Loucy (cell line): Measurements from ENCODE around the gene TDRD12.

Source experiments
- CTCF ChIP-seq: fragments of 200-600 bp; sonication (generic); conservative IDR thresholded peaks from 2 replicates; pipeline ENCODE4 v1.5.1; 2014; ENCODE audit warnings: mild to moderate bottlenecking, antibody characterized with exemption, low read length
- EZH2phosphoT487 ChIP-seq: fragments of 200-600 bp; IDR thresholded peaks from 2 replicates; pipeline ENCODE4 v1.6.1; 2018; ENCODE audit warnings: antibody characterized with exemption, mild to moderate bottlenecking, moderate library complexity, borderline replicate concordance

- TF ChIP-seq EZH2phosphoT487 (no peak), CTCF (no peak)
Measured at GRCh38 chr19:32866061-32866460, 146.5 kb downstream of the TDRD12 start.
